GM18502 (cell line): ENCODE data around the gene LZTR1.
"Not testable (repeated sequence)": the region's sequence is repeated elsewhere in the genome, so short reads cannot be mapped to it uniquely, and the experiment has no call there.

ENCODE experiments used
- ATAC-seq: cut with Tn5 transposase; IDR thresholded peaks from one replicate; pipeline ENCODE4 v1.9.1; 2021; ENCODE audit warnings: mild to moderate bottlenecking; ENCODE audit not compliant: unreplicated experiment, poor library complexity

The LZTR1 gene

DNA sequence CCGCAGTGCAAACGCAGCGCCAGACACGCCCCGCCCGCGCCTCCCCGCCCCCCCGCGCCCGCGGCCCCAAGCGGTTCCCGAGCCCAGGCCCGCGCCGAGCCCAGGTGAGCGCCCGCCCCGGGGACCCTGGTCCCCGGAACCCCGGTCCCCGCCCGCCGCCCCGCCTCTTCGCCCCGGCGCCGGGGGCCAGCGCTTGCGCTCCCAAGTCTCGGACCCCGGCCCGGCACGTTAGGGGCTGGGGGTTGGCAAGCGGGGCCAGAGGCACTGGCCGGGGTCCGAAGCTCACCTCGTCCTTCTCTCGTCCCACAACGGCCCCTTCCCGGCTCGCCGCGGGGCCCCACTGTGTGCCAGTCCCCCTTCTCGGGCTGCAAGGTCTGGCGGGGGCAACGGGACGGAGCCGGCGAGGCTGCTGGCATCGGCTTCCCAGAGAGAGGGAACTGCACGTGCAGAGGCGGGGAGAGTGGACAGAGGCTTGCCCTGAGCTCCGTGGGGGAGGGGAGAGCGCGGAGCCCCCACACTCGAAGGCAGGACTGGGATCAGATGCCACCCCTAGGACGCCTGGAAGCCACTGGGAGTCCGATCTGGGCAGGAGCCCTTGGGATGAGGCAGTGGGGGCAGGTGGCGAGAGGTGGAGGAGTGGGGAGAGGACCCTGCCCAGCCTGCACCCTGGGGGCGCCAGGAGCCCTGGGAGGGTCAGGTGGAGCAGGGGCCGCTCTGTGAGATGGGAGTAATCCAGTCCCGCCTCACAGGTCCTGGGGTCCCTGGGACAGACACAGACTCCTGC, 16.8 kb upstream of the LZTR1 start:
- no peak for ATAC-seq

DNA sequence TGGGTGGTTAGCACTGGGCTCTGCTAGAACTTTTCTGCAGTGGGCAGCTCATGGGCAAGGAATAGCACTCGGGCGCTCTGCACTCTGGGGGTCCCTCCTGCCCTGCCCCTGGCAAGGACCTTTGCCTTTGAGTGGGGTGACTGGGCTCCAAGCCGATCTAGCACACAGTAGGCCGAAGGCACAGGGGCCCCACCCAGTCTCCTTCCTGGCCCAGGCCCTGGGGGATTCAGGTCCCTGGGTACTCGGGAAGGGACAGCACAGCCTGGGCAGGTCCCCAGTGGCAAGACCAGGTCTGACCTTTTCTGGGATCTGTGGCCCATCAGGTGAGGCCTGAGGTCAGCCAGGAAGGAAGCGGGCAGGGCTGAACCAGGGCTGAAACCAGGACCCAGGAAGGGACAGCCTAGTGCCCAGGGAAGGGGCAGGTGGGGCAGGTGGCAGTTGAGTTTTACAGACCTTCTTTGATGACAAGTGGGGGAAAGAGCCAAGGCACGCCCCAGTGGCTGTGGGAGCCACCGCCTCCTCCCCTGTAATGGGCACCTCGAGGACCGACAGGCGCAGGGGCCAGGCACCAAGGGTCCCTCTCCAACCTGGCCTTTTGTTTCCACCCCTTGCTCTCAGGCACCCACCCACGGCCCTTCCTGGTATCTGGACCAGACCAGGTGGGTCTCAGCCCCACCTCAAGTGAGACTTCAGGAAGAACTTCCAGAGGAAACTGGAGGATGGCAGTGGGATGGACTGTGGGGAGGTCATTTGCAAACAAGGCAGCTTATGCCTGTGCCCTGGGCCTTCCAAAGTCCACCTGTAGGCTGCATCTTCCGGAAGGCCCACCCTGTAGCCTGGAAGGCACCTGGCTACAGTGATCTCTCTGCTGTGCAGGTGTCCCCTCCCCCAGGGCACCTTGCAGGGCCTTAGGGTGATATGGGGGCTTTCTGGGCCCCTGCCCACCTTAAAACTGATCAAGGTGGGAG, 15.9 kb upstream of the LZTR1 start:
- no peak for ATAC-seq

DNA sequence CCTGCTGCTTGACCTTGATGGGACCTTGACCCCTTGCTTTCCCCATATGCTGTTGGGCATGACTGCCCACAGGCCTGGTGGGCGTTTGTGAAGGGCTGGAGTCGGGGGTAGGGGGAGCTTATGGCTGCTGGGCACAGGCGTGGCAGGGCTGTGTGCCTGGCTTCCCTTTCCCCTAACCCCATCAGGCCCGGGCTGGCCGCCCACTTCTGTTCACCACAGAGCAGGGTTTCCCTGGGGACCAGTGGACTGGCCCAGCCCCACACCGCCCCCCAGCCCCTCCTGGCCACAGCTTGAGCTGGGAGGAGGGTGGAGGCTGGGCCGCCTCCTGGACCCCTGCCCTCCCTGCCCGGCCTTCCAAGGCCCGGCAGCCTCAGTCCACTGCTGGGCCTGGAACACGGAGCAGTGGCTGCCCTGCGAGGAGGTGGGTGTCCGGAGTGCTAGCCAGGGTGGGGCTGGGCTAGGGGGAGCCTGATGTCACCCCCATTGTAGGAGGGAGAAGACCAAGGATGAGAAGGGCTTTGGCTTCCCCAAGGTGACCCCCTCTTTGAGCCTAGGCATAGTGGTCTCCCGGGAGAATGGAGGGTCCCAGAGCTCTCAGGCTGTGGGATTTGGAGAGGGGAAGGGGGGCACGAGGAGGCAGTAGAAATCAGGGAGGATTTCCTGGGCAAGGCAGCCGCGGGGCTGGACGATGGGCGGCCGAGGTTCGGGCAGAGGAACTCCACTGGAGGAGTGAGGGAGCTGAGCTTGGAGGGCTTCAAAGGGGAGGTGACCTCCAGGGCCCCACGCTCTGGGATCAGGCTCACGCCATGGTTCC, 15.0 kb upstream of the LZTR1 start, which contains the start of gene AIFM3:
AIFM3 (plus strand) TSS at position 373 of the 814 bp plus-strand sequence. CDS start 690 bp downstream, outside the sequence.
- ATAC-seq: no peak

DNA sequence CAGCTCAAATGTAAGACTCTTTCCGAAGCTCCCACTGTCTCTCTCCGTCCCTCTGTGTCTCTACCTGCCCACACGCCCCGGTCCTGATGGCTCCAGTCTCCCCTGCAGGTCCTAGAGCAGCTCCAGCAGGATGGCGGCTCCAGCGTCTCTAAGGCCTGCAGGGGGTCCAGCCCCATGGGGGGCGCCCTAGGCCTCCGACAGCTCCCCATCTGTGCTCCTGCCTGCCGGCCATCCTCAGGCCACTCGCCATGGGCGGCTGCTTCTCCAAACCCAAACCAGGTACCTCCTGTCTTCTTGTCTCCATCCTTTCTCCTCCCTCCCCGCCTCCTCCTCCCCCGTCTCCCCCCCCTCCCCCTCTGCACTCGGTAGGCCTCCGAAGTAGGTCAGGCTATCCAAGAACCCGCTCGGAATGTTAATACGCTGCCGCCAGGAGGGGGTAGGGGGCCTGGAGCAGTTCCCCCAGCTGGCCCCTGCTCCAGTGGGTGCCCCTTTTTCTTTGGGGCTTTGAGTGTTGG, 14.3 kb upstream of the LZTR1 start:
- ATAC-seq: no peak

DNA sequence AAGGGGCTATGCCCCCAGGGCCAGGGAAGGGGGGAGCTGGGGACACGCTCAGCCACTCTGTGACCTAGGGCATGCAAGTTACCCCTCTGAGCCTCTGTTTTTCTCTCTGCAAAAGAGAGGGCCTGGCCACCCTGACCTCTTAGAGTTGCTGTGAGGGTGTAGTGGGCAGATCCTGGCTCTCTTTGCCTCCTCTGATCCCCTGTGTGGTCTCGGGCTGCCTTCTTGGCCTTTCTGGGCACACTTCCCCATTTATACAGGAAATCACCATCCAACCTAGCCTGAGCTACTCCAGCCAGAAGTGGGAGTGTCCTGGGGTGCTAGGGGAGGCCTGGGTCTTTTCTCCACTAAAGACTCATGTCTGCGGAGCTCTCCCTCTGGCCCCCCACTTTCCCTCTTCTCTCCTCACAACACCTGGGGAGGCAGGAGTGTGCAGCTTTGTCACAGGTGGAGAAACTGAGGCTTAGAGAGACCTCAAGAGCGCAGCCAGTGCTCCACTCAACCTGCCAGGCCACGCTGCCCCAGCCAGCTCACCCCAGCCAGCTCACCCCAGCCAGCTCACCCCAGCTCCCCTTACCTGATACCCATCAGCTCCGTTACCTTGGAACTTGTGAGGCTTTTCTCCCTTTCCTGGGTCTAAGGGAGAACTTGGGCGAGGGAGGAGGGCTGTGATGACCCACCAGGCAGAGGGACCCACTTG, 13.7 kb upstream of the LZTR1 start:
- no peak for ATAC-seq

DNA sequence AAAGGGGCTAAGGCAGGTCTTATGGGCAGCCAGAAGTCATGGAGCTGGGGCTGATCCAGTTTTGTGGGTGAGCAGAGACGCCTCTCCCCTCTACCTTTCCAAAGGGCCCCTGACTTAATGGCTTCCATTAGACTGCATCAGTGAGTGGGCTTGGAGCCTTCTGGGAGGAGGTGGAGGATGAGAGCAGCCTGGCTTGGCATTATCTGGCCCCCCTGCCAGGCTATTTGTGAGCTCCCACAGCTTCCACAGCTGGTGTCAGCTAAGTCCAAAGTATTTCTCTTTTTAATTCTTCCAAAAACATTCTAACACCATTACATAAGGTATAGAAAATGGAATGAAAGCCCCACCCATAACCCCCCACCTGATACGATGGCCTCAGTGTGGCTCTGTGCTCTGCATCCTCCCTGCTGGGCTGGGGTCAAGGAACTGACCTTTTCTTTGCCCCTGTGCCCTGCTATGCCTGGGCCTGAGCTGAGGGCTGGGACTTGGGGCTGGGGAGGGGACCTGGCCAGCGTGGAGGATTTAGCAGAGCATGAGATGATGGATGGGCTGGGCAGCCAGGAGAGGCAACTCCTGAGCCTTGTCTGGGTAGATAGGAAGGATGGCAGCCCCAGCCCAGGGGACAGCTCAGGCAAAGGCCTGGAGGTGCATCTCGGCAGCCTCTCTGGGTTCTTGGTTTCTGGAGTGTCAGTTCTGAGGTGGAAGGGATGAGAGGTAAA, 11.0 kb upstream of the LZTR1 start:
- no peak for ATAC-seq

DNA sequence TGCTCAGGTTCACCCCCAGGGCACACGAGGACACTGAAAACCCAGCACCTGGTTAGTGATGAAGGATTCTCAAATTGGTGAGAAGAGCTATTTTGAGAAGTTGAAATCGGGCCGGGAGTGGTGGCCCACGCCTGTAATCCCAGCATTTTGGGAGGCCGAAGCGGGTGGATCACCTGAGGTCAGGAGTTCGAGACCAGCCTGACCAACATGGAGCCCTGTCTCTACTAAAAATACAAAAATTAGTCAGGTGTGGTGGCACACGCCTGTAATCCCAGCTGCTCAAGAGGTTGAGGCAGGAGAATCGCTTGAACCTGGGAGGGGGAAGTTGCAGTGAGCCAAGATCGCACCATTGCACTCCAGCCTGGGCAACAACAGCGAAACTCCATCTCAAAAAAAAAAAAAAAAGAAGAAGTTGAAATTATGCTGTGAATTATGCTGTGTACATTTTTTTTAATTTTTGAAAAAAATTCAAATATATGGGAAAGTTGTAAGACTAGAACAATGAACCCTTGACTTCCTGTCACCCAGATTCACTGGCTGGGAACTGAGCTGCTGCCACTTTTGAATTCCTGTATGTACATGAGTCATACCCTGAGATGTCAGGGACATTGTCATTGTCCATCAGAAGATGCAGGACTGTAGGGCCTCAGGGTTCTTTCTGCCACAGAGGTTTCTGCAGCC, 9.9 kb upstream of the LZTR1 start:
- ATAC-seq: not testable (repeated sequence)

DNA sequence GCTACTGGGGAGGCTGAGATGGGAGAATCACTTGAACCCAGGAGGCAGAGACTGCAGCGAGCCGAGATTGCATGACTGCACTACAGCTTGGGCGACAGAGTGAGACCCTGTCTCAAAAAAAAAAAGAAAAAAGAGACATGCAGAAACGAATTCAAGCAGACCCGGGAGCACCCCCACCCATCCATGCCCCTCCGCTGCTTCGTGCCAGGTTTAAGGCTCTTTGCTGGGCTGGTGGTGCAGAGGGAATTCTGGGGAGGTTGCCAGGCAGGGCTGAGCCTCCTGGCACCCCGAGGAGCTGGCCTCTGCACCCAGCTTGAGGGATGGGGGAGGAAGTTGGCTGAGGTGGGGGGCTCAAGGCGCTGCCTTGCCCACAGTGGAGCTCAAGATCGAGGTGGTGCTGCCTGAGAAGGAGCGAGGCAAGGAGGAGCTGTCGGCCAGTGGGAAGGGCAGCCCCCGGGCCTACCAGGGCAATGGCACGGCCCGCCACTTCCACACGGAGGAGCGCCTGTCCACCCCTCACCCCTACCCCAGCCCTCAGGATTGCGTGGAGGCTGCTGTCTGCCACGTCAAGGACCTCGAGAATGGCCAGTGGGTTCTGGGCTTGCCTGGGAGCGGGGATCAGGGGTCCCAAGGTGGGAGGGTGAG, 9.0 kb upstream of the LZTR1 start:
- ATAC-seq: no peak

DNA sequence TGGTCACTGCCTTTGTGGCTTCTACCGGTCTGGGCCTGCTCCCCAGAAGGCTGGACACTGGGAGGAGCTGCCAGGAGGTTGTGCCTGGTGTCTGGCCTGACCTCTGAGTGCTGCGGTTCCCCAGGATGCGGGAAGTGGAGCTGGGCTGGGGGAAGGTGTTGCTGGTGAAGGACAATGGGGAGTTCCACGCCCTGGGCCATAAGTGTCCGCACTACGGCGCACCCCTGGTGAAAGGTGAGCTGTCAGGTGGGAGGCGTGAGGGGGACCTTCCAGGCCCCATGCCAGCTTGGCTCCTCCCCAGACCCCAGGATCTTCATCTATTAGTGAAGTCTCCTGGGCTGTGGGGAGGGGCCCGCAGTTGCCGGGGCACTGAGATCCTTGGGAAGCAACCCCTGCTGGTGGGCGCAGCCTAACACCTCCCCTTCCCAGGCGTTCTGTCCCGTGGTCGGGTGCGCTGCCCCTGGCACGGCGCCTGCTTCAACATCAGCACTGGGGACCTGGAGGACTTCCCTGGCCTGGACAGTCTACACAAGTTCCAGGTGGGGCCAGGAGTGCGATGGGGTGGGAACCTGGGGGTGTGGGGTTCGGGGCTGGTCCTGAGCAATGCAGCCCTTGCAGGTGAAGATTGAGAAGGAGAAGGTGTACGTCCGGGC, 8.3 kb upstream of the LZTR1 start:
- ATAC-seq: no peak

DNA sequence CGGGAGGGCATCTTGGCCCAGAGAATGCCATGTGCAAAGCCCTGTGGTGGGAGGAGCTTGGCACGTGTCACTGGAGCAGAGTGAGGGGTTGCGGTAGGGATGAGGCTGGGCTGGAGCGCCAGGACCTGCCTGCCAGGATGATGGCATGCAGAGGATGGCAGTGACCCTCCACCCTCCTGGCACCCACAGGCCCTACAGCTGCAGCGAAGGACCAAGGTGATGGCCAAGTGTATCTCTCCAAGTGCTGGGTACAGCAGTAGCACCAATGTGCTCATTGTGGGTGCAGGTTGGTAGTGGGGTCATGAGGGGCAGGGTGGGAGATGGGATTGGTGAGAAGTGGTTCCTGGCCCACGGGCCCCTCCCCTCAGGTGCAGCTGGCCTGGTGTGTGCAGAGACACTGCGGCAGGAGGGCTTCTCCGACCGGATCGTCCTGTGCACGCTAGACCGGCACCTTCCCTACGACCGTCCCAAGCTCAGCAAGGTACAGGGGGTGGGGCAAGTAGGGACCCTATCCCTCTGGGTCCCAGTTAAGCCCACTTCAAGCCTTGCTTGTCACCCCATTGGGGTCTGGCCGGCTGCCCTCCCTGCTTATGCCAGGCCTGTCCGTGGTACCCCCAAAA, 7.7 kb upstream of the LZTR1 start:
- ATAC-seq: no peak

DNA sequence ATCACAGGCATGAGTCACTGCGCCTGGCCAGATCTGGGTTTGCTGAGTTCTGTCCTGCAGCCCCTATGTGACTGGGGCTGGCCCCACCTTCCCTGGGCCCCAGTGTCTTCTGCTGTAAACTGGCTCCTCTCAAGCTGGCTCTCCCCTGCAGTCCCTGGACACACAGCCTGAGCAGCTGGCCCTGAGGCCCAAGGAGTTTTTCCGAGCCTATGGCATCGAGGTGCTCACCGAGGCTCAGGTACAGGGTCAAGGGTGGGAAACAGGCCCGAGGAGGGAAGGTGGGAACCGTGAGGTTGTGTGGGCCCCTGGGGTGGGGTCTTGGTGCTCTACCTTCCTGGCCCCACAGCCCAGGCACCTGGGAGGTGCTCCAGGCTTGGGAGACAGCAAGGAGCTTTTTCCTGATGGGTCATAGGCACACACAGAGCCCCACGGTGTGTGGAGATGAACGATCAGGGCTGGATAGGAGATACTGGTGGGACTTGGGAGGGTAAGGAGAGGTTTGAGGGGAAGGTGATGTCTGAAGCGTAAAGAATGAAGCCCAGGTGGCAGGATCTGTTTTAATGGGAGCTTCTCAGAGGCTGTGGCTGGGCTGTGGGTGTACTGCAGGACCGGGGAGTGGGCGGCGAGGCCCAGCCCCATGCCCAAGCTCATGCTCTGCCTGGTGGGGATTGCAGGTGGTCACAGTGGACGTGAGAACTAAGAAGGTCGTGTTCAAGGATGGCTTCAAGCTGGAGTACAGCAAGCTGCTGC, 6.4 kb upstream of the LZTR1 start:
- ATAC-seq: no peak

DNA sequence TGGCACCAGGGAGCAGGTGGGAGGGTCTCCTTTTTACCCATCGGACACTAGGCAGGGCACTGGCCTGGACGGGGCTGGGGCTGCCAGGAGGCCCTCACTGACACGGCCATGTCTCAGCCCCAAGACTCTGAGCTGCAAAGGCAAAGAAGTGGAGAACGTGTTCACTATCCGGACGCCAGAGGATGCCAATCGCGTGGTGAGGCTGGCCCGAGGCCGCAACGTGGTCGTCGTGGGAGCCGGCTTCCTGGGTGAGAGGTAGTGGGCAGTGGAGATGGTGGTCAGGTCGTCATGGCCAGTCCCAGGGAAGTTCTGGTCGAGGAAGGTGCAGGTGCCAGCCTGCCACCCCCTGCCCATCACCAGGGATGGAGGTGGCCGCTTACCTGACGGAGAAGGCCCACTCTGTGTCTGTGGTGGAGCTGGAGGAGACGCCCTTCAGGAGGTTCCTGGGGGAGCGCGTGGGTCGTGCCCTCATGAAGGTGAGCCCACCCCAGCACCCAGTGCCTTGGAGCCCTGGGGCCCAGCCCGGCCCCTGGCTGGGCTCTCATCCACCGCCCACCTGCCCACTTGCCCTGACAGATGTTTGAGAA, 5.7 kb upstream of the LZTR1 start:
- no peak for ATAC-seq

DNA sequence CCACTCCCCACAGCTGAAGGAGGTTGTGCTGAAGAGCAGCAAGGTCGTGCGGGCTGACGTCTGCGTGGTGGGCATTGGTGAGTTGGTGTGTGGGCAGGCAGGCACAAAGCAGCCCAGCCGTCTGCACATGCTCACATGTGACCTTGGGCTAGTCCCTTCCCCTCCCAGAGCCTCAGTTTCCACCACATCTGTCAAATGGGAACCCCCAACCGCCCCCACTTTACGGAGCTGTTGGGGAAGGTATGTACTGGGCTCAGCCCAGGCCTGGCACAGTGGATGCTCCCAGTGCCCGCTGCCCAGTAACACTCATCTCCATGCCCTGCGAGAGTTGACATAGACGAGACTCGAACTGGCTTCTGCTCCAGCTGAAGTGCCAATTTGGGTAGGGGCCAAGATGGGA, 5.1 kb upstream of the LZTR1 start:
- no peak for ATAC-seq

DNA sequence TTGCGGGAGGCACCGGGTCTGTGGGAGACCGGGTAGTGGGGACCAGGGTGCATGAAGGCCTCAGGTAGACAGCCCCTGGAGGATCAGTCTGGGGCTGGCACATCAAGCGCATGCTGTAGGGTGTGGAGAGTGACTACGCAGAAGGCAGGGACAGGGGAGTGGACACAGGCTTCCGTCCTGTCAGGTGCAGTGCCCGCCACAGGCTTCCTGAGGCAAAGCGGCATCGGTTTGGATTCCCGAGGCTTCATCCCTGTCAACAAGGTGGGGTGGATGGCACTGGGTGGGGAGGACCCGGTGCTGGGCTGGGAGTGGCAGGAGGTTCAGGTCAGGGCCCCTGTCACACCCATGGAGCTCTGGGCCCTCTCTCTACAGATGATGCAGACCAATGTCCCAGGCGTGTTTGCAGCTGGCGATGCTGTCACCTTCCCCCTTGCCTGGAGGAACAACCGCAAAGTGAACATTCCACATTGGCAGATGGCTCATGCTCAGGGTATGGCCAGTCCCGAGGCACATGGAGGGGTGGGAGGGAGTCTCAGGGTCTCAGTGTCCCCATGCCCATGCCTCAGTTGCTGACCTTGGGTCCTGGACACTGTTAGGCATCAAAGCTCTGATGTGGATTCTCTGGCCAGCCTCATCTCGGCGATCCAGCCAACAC, 4.5 kb upstream of the LZTR1 start:
- no peak for ATAC-seq

DNA sequence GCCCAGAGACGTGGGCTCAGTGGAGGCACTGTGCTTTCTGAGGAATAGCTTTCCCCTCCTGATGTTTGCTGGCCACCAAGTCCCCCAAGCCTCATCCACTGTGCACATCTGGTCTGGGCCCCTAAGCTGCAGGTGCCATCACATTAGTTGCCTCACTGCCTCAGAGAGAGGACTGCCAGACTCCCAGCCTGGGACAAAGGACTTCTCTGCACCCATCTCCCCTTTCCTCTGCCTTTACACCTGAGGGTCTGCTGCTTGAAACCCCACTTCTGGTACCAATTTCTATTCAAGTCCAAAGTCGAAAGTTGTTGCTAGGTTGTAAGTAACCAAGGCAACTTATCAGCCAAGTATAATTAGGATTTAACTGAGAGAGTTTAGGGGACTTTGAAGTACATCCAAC, 3.7 kb upstream of the LZTR1 start:
- ATAC-seq: no peak
